Vagina (tissue), 2 donors: ENCODE measurements around the gene TPSAB1.

Source experiments
- POLR2A ChIP-seq, 2 donors: fragments of 450-650 bp; IDR thresholded peaks; one replicate each; pipeline ENCODE4 v1.6.1; 2017; ENCODE audit warnings: antibody characterized with exemption in 2 of 2, mild to moderate bottlenecking in 2 of 2, moderate library complexity in 2 of 2
- POLR2AphosphoS5 ChIP-seq, 2 donors: sonication (generic); formaldehyde crosslinking; IDR thresholded peaks; one replicate each; pipeline ENCODE4 v1.9.0; 2017; ENCODE audit warnings: antibody characterized with exemption in 2 of 2, mild to moderate bottlenecking in 2 of 2, low read depth in 1 of 2; ENCODE audit not compliant: insufficient read depth in 1 of 2

- no peak for TF ChIP-seq POLR2AphosphoS5 (IDR thresholded peaks at IDR 0.05; ENCODE audit: insufficient read depth in 1 of 2, low read depth in 1 of 2)
- no peak for TF ChIP-seq POLR2A (IDR thresholded peaks at IDR 0.05)
These were observed 17.8 kb upstream of the TPSAB1 start for GRCh38 chr16:1222553-1223354.
